ENCODE data around the gene DNAJC27.

DNAJC27 gene

GRCh38 chr2:24970483-24971285 is 1.1 kb downstream of the DNAJC27 start:
- peak; percentile 57 for DNase-seq

GRCh38 chr2:24969784-24970183 is 2.0 kb downstream of the DNAJC27 start:
- no peak for DNase-seq

GRCh38 chr2:24961903-24962302 is 9.9 kb downstream of the DNAJC27 start:
- no peak for DNase-seq

- no peak for DNase-seq
Observed at GRCh38 chr2:24959761-24960160, 12.0 kb downstream of the DNAJC27 start.

GRCh38 chr2:24958411-24958935 is 13.3 kb downstream of the DNAJC27 start:
- DNase-seq = no peak

GRCh38 chr2:24957976-24958375 is 13.8 kb downstream of the DNAJC27 start:
- DNase-seq = no peak

GRCh38 chr2:24957221-24957620 is 14.5 kb downstream of the DNAJC27 start:
- DNase-seq = no peak

- DNase-seq = no peak
Observed at GRCh38 chr2:24955921-24956320, 15.8 kb downstream of the DNAJC27 start.

GRCh38 chr2:24955232-24955631 is 16.5 kb downstream of the DNAJC27 start:
- DNase-seq = no peak

- no peak for DNase-seq
Observed at GRCh38 chr2:24950102-24950501, 21.7 kb downstream of the DNAJC27 start.

GRCh38 chr2:24948506-24948905 is 23.2 kb downstream of the DNAJC27 start:
- DNase-seq = no peak

GRCh38 chr2:24947561-24948157 is 24.1 kb downstream of the DNAJC27 start:
- no peak for DNase-seq

GRCh38 chr2:24945907-24946306 is 25.8 kb downstream of the DNAJC27 start:
- no peak for DNase-seq

- DNase-seq = no peak
Observed at GRCh38 chr2:24943427-24944053, 28.2 kb downstream of the DNAJC27 start.

GRCh38 chr2:24939353-24939752 is 32.4 kb downstream of the DNAJC27 start:
- DNase-seq = no peak

GRCh38 chr2:24937236-24937635 is 34.5 kb downstream of the DNAJC27 start:
- DNase-seq = no peak

- DNase-seq = no peak
Observed at GRCh38 chr2:24935145-24935544, 36.6 kb downstream of the DNAJC27 start.

GRCh38 chr2:24932715-24933114 is 39.0 kb downstream of the DNAJC27 start:
- DNase-seq = no peak

- DNase-seq = no peak
Observed at GRCh38 chr2:24930768-24931167, 41.0 kb downstream of the DNAJC27 start.

- DNase-seq = no peak
Observed at GRCh38 chr2:24929230-24929629, 42.5 kb downstream of the DNAJC27 start.

- DNase-seq = no peak
Observed at GRCh38 chr2:24928036-24928435, 43.7 kb downstream of the DNAJC27 start.

- no peak for DNase-seq
Observed at GRCh38 chr2:24926602-24927252, 45.0 kb downstream of the DNAJC27 start.

- DNase-seq = no peak
Observed at GRCh38 chr2:24926220-24926601, 45.5 kb downstream of the DNAJC27 start.
